Hypothalamus (tissue), 51 donors: ENCODE results near the gene RPS6KA2.
"Not testable (repeated sequence)": the region's sequence is repeated elsewhere in the genome, so short reads cannot be mapped to it uniquely, and the experiment has no call there.

Experiments used
- DNase-seq, 51 donors: peaks; one replicate each; lab custom pipeline; 2025; lab: John Stamatoyannopoulos, UW

RPS6KA2 gene

GRCh38 chr6:166596776-166597507, 30.1 kb downstream of the RPS6KA2 start:
- no peak for DNase-seq

- no peak for DNase-seq
Measured at GRCh38 chr6:166595949-166596348, 31.1 kb downstream of the RPS6KA2 start.

- DNase-seq: no peak
Measured at GRCh38 chr6:166595061-166595780, 31.8 kb downstream of the RPS6KA2 start.

- DNase-seq: no peak
Measured at GRCh38 chr6:166592821-166593220, 34.2 kb downstream of the RPS6KA2 start.

- no peak for DNase-seq
Measured at GRCh38 chr6:166591961-166592520, 35.0 kb downstream of the RPS6KA2 start.

GRCh38 chr6:166591026-166591425, 36.0 kb downstream of the RPS6KA2 start:
- DNase-seq: no peak

GRCh38 chr6:166589786-166590574, 37.1 kb downstream of the RPS6KA2 start:
- no peak for DNase-seq

GRCh38 chr6:166589337-166589731, 37.7 kb downstream of the RPS6KA2 start:
- DNase-seq: no peak

- DNase-seq: no peak
Measured at GRCh38 chr6:166588691-166589336, 38.2 kb downstream of the RPS6KA2 start.

- DNase-seq: no peak
Measured at GRCh38 chr6:166587631-166588413, 39.2 kb downstream of the RPS6KA2 start.

- peak in 2 of 51 donors; percentile 7 to 9 for DNase-seq
Measured at GRCh38 chr6:166586424-166587156, 40.5 kb downstream of the RPS6KA2 start, which contains the start of gene RAMACL. Gene RAMACL (minus strand): TSS chr6:166586678. CDS start chr6:166586477, 201 bp downstream.

- DNase-seq: peak in 1 of 51 donors; percentile 31
Measured at GRCh38 chr6:166584853-166585429, 42.1 kb downstream of the RPS6KA2 start.

GRCh38 chr6:166584155-166584554, 42.9 kb downstream of the RPS6KA2 start:
- no peak for DNase-seq

GRCh38 chr6:166583230-166583965, 43.7 kb downstream of the RPS6KA2 start:
- no peak for DNase-seq

GRCh38 chr6:166582258-166582657, 44.8 kb downstream of the RPS6KA2 start:
- DNase-seq: no peak

- not testable (repeated sequence) for DNase-seq
Measured at GRCh38 chr6:166581801-166582200, 45.2 kb downstream of the RPS6KA2 start.

GRCh38 chr6:166581091-166581511, 46.0 kb downstream of the RPS6KA2 start:
- no peak for DNase-seq
